ENCODE measurements around the gene ZFHX3. TPM values are rescaled to one million over a fixed set of nuclear protein-coding genes. Genes with fewer than 3 reads are reported as not detected.

Gene ZFHX3
- total RNA-seq, 1 experiment from 2014 or later = 1.5 TPM

GRCh38 chr16:73016488-73016830 is 31.5 kb downstream of the ZFHX3 start:
- no peaks in the 10 kb centered on the region for H3K36me3 Mint-ChIP-seq (ENCODE audit: insufficient read depth in 1 of 3, low read depth in 3 of 3)

More at GRCh38 chr16:73016488-73016830, 31.5 kb downstream of the ZFHX3 start:
- no peaks in the 10 kb centered on the region for H3K9me3 ChIP-seq (ENCODE audit: control insufficient read depth, low read depth, low read length)
- no CpG with 5 or more reads among the region's 2 CpGs for WGBS (ENCODE audit: extremely low coverage, insufficient read length, low lambda C conversion rate)
- no peaks in the 10 kb centered on the region for H3K27me3 ChIP-seq (ENCODE audit: insufficient read depth, low read length)
- Mint-ChIP-seq H3K9me3 (no peaks in the 10 kb centered on the region), H3K4me3 (no peak overlapping the region), H3K4me1 (peaks cover 7 to 18% of the 10 kb centered on the region in 2 experiments), H3K27me3 (ENCODE audit: low read depth) (peaks cover 42% of the 10 kb centered on the region), H3K27ac (no peak overlapping the region)
- H2AFZ ChIP-seq (ENCODE audit: low read length) = no peak overlapping the region
- no peak for DNase-seq
- no peak for TF ChIP-seq CTCF (conservative IDR thresholded peaks at IDR 0.05)
- H4K5ac ChIP-seq (ENCODE audit: insufficient read length, low read depth, low read length) = no peak overlapping the region
- no peak overlapping the region for H4K8ac ChIP-seq (replicated peaks; ENCODE audit: insufficient read length, low read depth, low read length)
- H2BK5ac ChIP-seq (ENCODE audit: insufficient read length, low read length) = no peak overlapping the region
- H4K20me1 ChIP-seq (ENCODE audit: control insufficient read depth, insufficient read depth, insufficient read length) = no peaks in the 10 kb centered on the region
- H3K79me2 ChIP-seq (ENCODE audit: insufficient read depth, low read length) = no peaks in the 10 kb centered on the region
- H4K91ac ChIP-seq (ENCODE audit: insufficient read length, low read depth, low read length) = no peak overlapping the region
- no peaks in the 10 kb centered on the region for H3K23me2 ChIP-seq (ENCODE audit: insufficient read length, low read depth, low read length, poor library complexity, severe bottlenecking)
- no peak overlapping the region for H2BK12ac ChIP-seq (ENCODE audit: insufficient read length, low read depth, low read length)
- H2AK5ac ChIP-seq (ENCODE audit: insufficient read length, low read length) = no peak overlapping the region
- H3T11ph ChIP-seq (ENCODE audit: low read length) = no peak overlapping the region
- no peak overlapping the region for H2BK120ac ChIP-seq (ENCODE audit: low read depth, low read length, poor library complexity, severe bottlenecking)
- H2BK15ac ChIP-seq (ENCODE audit: low read depth, low read length) = no peak overlapping the region
- no peaks in the 10 kb centered on the region for H3K79me1 ChIP-seq (ENCODE audit: insufficient read depth, low read depth, low read length, poor library complexity, severe bottlenecking)
- H3K9ac ChIP-seq (ENCODE audit: extremely low read depth, insufficient read length, low read length) = no peak overlapping the region
- no peak overlapping the region for H3K14ac ChIP-seq (ENCODE audit: insufficient read depth, low read length)
- H3K4me1 ChIP-seq (ENCODE audit: insufficient read depth, low read length) = peaks cover 3% of the 10 kb centered on the region; the same call in 1 of the 2 replicates
- H3K56ac ChIP-seq (ENCODE audit: insufficient read length, low read depth, low read length) = no peak overlapping the region
- no peak overlapping the region for H3K18ac ChIP-seq (ENCODE audit: insufficient read length, low read depth, low read length)
- H3K23ac ChIP-seq (ENCODE audit: insufficient read length, low read depth, low read length) = no peak overlapping the region
- H3K27ac ChIP-seq (ENCODE audit: insufficient read length, low read depth, low read length) = no peak overlapping the region
- no peak overlapping the region for H3K4ac ChIP-seq (ENCODE audit: low read depth, low read length)
- H2BK20ac ChIP-seq (ENCODE audit: low read depth, low read length, poor library complexity, severe bottlenecking) = no peak overlapping the region
- no peak overlapping the region for H3K4me2 ChIP-seq (ENCODE audit: insufficient read depth, insufficient read length, low read length)

Data from H9 (cell line).